H1 (cell line): ENCODE measurements around the gene GBX1. TPM values are rescaled to one million over a fixed set of nuclear protein-coding genes. Genes with fewer than 3 reads are reported as not detected.

ENCODE experiments used
- CTCF ChIA-PET: fragments of 300-600 bp; sonication (Branson Sonifier 250); formaldehyde crosslinking; loops from one replicate; lab custom pipeline; 2021; ENCODE audit not compliant: partially characterized antibody; lab: Charles Lee
- POLR2A ChIA-PET: fragments of 300-600 bp; sonication (Branson Sonifier 250); formaldehyde crosslinking; loops from one replicate; lab custom pipeline; 2021; ENCODE audit warnings: inconsistent platforms; ENCODE audit not compliant: partially characterized antibody; lab: Charles Lee
- DNase-seq, 2 experiments: peaks; one replicate each; pipeline versions ENCODE4 v3.0.0 to v3.0.0-alpha.2; 2010 to 2022; ENCODE audit warnings: low spot score in 2 of 2, low read depth in 1 of 2, mixed read lengths in 1 of 2
- FAIRE-seq: peaks from 2 replicates; lab custom pipeline; 2011; peaks lifted over from hg19 to GRCh38; lab: Jason Lieb, UNC
- H2AFZ ChIP-seq: 2 replicates; pipeline ENCODE4 v1.8.1; 2012; ENCODE audit warnings: low read length, inconsistent platforms
- H2AK5ac ChIP-seq: 2 replicates; pipeline ENCODE4 v1.6.1; 2013; ENCODE audit warnings: low read depth, low read length
- H2BK120ac ChIP-seq: replicated peaks from 2 replicates; pipeline ENCODE3; 2013; ENCODE audit warnings: low read depth, low read length, inconsistent platforms
- H2BK12ac ChIP-seq: 2 replicates; pipeline ENCODE4 v1.6.1; 2013; ENCODE audit warnings: low read depth, low read length
- H2BK15ac ChIP-seq: 2 replicates; pipeline ENCODE4 v1.6.1; 2013; ENCODE audit warnings: low read length
- H2BK20ac ChIP-seq: 2 replicates; pipeline ENCODE4 v1.6.1; 2013; ENCODE audit warnings: low read length
- H2BK5ac ChIP-seq: 2 replicates; pipeline ENCODE4 v1.6.1; 2013; ENCODE audit warnings: low read depth, low read length
- H3K14ac ChIP-seq: 2 replicates; pipeline ENCODE4 v1.6.1; 2013; ENCODE audit warnings: inconsistent platforms; ENCODE audit not compliant: insufficient read length
- H3K18ac ChIP-seq: 2 replicates; pipeline ENCODE4 v1.6.1; 2013; ENCODE audit warnings: low read length; ENCODE audit errors: extremely low read depth
- H3K23ac ChIP-seq: 2 replicates; pipeline ENCODE4 v1.6.1; 2013; ENCODE audit warnings: inconsistent platforms; ENCODE audit not compliant: insufficient read length
- H3K23me2 ChIP-seq: 2 replicates; pipeline ENCODE4 v1.6.1; 2013; ENCODE audit warnings: low read depth, low read length
- H3K27ac ChIP-seq: 2 replicates; pipeline ENCODE4 v1.6.1; 2011; ENCODE audit warnings: low read depth, low read length, inconsistent platforms
- H3K27me3 ChIP-seq, 4 experiments: replicated peaks in 1 of 4; 1 replicate in 1 of 4; 2 replicates in 3 of 4; pipeline versions ENCODE4 v1.6.1 to v1.8.1; 2011 to 2013; ENCODE audit warnings: low read length in 3 of 4, mild to moderate bottlenecking in 3 of 4, inconsistent platforms in 2 of 4, mixed read lengths in 2 of 4, moderate library complexity in 1 of 4; ENCODE audit not compliant: control insufficient read depth in 3 of 4, insufficient read depth in 3 of 4; ENCODE audit errors: extremely low read depth in 1 of 4
- H3K36me3 ChIP-seq, 4 experiments: 2 replicates each; pipeline versions ENCODE4 v1.6.1 to v1.8.1; 2011 to 2013; ENCODE audit warnings: mild to moderate bottlenecking in 4 of 4, low read length in 3 of 4, moderate library complexity in 2 of 4, control low read depth in 1 of 4, inconsistent platforms in 1 of 4; ENCODE audit not compliant: insufficient read depth in 4 of 4, control insufficient read depth in 2 of 4
- H3K4ac ChIP-seq: replicated peaks from 2 replicates; pipeline ENCODE3; 2013; ENCODE audit warnings: low read length, low read depth, mixed read lengths, inconsistent platforms; ENCODE audit not compliant: insufficient read length
- H3K4me1 ChIP-seq, 4 experiments: replicated peaks in 1 of 4; 1 replicate in 1 of 4; 2 replicates in 3 of 4; pipeline versions ENCODE4 v1.6.1 to v1.8.1; 2011 to 2013; ENCODE audit warnings: low read length in 3 of 4, inconsistent platforms in 2 of 4, mixed read lengths in 1 of 4; ENCODE audit not compliant: insufficient read depth in 4 of 4, control insufficient read depth in 3 of 4
- H3K4me2 ChIP-seq, 2 experiments: 2 replicates each; pipeline versions ENCODE4 v1.6.1 to v1.8.1; 2011 to 2013; ENCODE audit warnings: low read depth in 2 of 2, low read length in 2 of 2, control low read depth in 1 of 2, inconsistent platforms in 1 of 2, mild to moderate bottlenecking in 1 of 2; ENCODE audit not compliant: insufficient read depth in 1 of 2
- H3K4me3 ChIP-seq, 4 experiments: fragments of 200-600, 300-600 bp in 1 of 4; sonication (generic), shearing (Covaris generic), sonication (Bioruptor Twin) in 1 of 4; 2 replicates each; pipeline versions ENCODE4 v1.5.1 to v1.8.1; 2011 to 2016; ENCODE audit warnings: low read length in 4 of 4, low read depth in 3 of 4, control low read depth in 2 of 4, inconsistent platforms in 2 of 4, mild to moderate bottlenecking in 2 of 4, mixed read lengths in 1 of 4, moderate library complexity in 1 of 4; ENCODE audit not compliant: insufficient read depth in 2 of 4; ENCODE audit errors: extremely low read depth in 1 of 4
- H3K56ac ChIP-seq: replicated peaks from 2 replicates; pipeline ENCODE3; 2013; ENCODE audit warnings: low read depth, mild to moderate bottlenecking, mixed read lengths, low read length, inconsistent platforms; ENCODE audit not compliant: insufficient read length
- H3K79me1 ChIP-seq: 2 replicates; pipeline ENCODE4 v1.6.1; 2013; ENCODE audit warnings: low read depth, low read length, control low read depth
- H3K79me2 ChIP-seq, 2 experiments: 2 replicates each; pipeline versions ENCODE4 v1.6.1 to v1.8.1; 2012 to 2013; ENCODE audit warnings: low read length in 2 of 2, mild to moderate bottlenecking in 2 of 2, inconsistent platforms in 1 of 2; ENCODE audit not compliant: insufficient read depth in 2 of 2, control insufficient read depth in 1 of 2
- H3K9ac ChIP-seq, 4 experiments: replicated peaks in 1 of 4; 1 replicate in 1 of 4; 2 replicates in 3 of 4; pipeline versions ENCODE4 v1.6.1 to v1.8.1; 2011 to 2013; ENCODE audit warnings: low read depth in 3 of 4, low read length in 3 of 4, control low read depth in 2 of 4, mild to moderate bottlenecking in 2 of 4, moderate library complexity in 2 of 4, inconsistent platforms in 1 of 4; ENCODE audit errors: extremely low read depth in 1 of 4
- H3K9me3 ChIP-seq, 2 experiments: 2 replicates each; pipeline versions ENCODE4 v1.6.1 to v1.8.1; 2012 to 2013; ENCODE audit warnings: mild to moderate bottlenecking in 2 of 2, moderate library complexity in 2 of 2, control low read depth in 1 of 2, inconsistent platforms in 1 of 2, low read depth in 1 of 2, low read length in 1 of 2, mixed read lengths in 1 of 2; ENCODE audit not compliant: insufficient read depth in 2 of 2
- H4K20me1 ChIP-seq, 2 experiments: replicated peaks in 1 of 2; 2 replicates each; pipeline versions ENCODE3 to v1.8.1; 2011 to 2013; ENCODE audit warnings: inconsistent platforms in 2 of 2, low read length in 2 of 2, mild to moderate bottlenecking in 1 of 2; ENCODE audit not compliant: insufficient read depth in 2 of 2, control insufficient read depth in 1 of 2
- H4K5ac ChIP-seq: 2 replicates; pipeline ENCODE4 v1.6.1; 2013; ENCODE audit warnings: low read length, low read depth, mixed read lengths, inconsistent platforms; ENCODE audit not compliant: insufficient read length
- H4K8ac ChIP-seq: 2 replicates; pipeline ENCODE4 v1.8.0; 2013; ENCODE audit warnings: mild to moderate bottlenecking, moderate library complexity, low read length, inconsistent platforms; ENCODE audit not compliant: insufficient read depth; ENCODE audit errors: extremely low read depth
- H4K91ac ChIP-seq: replicated peaks from 2 replicates; pipeline ENCODE3; 2013; ENCODE audit warnings: low read length, mixed read lengths, inconsistent platforms; ENCODE audit not compliant: insufficient read length
- WGBS, 2 experiments: shearing (Covaris generic) in 1 of 2; methylation state at CpG; one replicate each; pipeline versions ENCODE4 v1.1.6 to v1.1.7; 2013 to 2015; ENCODE audit warnings: low lambda C conversion rate in 2 of 2, mixed read lengths in 2 of 2, inconsistent platforms in 1 of 2, low coverage in 1 of 2, missing lambda C conversion rate in 1 of 2; ENCODE audit not compliant: insufficient replicate concordance in 2 of 2, insufficient coverage in 1 of 2, insufficient read length in 1 of 2; ENCODE audit errors: extremely low coverage in 1 of 2, missing lambda C conversion rate in 1 of 2; 5-methylcytosine and 5-hydroxymethylcytosine counted together
- polyA plus RNA-seq, 7 experiments: library from polyadenylated mRNA; depleted of rRNA in 3 of 7; stranded (reverse) in 5 of 7; unstranded in 2 of 7; fragments of >200 nt in 5 of 7; fragments of 200-250 nt in 2 of 7; gene quantifications; 1 replicate in 5 of 7; 2 replicates in 1 of 7; 4 replicates in 1 of 7; pipeline versions ENCODE4 v1.2.1 to v1.2.3, GENCODE V29; 2011 to 2013; ENCODE audit warnings: missing spikeins in 2 of 7, mixed read lengths in 2 of 7
- total RNA-seq: library from RNA; stranded (reverse); fragmentation: NEBNext Ultra II Directional; extraction: Animal tissue kit (Norgen Biotek cat#: 25700); gene quantifications from 2 replicates; pipeline ENCODE4 v1.2.1, GENCODE V29; 2021

GBX1 gene
- total and polyA plus RNA-seq, 2 of the 8 experiments (the other 6 are each of a cell fraction or from before 2014, with no cell fraction given), result not detected

DNA sequence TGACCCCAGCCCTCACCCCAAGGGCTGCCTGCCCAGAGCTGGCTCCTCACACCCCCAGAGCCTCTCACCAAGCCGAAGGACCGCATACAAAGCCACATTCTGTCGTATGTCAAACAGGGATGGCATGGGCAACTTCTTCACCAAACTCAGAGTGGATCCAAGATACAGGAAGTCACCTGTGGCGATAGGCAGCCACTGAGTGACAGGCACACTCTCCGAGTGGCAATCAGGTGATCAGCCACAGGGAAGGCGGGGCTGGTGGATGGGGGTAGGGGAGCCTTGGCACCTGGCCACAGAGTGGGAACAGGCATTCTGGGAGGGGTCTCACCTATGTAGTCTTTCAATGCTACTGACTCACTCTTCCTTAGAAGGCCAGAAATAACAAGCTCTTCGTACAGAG is 26.7 kb upstream of the GBX1 start:
- Histone ChIP-seq H3K79me2 (no peaks in the 10 kb centered on the region), H2BK5ac (no peak overlapping the region), H3K9ac (no peak overlapping the region; a peak in 1 of 7 replicates), H4K20me1 (no peaks in the 10 kb centered on the region), H2BK12ac (no peak overlapping the region), H3K4me2 (no peak overlapping the region), H3K27me3 (peaks cover 0 to 13% (median 0%) of the 10 kb centered on the region in 4 experiments; a peak in 2 of 7 replicates), H3K27ac (no peak overlapping the region), H2BK20ac (no peak overlapping the region), H3K36me3 (no peaks in the 10 kb centered on the region), H2BK15ac (no peak overlapping the region), H3K4ac (no peak overlapping the region), H2AK5ac (no peak overlapping the region; the same call in 1 of the 2 replicates), H3K9me3 (no peaks in the 10 kb centered on the region), H2BK120ac (no peak overlapping the region), H4K8ac (peak overlapping the region; percentile 86; the same call in 1 of the 2 replicates), H2AFZ (no peak overlapping the region), H3K4me3 (no peak overlapping the region), H3K18ac (no peak overlapping the region), H4K5ac (no peak overlapping the region), H3K79me1 (no peaks in the 10 kb centered on the region), H3K56ac (no peak overlapping the region), H3K14ac (no peak overlapping the region), H3K23ac (no peak overlapping the region), H4K91ac (no peak overlapping the region), H3K23me2 (peaks cover 5% of the 10 kb centered on the region; the same call in 1 of the 2 replicates), H3K4me1 (peaks cover 0 to 6% (median 2%) of the 10 kb centered on the region in 4 experiments; a peak in 2 of 7 replicates)
- ChIA-PET POLR2A (interaction anchor here (1.6 kb wide), 1 partner anchor 17 kb away, joined by 5 read pairs; no protein-coding TSS in a partner anchor), CTCF (interaction anchor here (0.8 to 2.3 kb wide), 10 partner anchors 11 to 147 kb away, joined by 3 to 7 read pairs (median 4); no protein-coding TSS in a partner anchor)
- 81% methylated on average over 7 of the region's 7 CpGs; no CpG with 5 or more reads in 1 of the 2 experiments for WGBS, 2 experiments
- FAIRE-seq (no peak), DNase-seq (no peak)
